Endothelial cell of umbilical vein (primary cell): Measurements from ENCODE around the gene LDHAL6B. TPM values are rescaled to one million over a fixed set of nuclear protein-coding genes. Genes with fewer than 3 reads are reported as not detected.

Experiments used
- BruUV-seq: library from RNA; stranded (reverse); fragments of 400-500 nt; replicated peaks from 2 replicates; lab custom pipeline; 2021; lab: Mats Ljungman, UMichigan
- CTCF ChIA-PET: fragments of 300-600, 350-600 bp; sonication (Branson Sonifier 250); formaldehyde crosslinking; loops from one replicate; lab custom pipeline; 2021; ENCODE audit warnings: antibody characterized with exemption, inconsistent platforms; lab: Charles Lee
- POLR2A ChIA-PET: fragments of 300-600, 350-600 bp; sonication (Branson Sonifier 250); formaldehyde crosslinking; loops from one replicate; lab custom pipeline; 2021; ENCODE audit warnings: antibody characterized with exemption, inconsistent platforms; lab: Charles Lee
- DNase-seq: peaks from one replicate; pipeline ENCODE4 v3.0.0-alpha.2; 2011; ENCODE audit warnings: low read depth, low spot score
- FAIRE-seq: peaks from 2 replicates; lab custom pipeline; 2011; peaks lifted over from hg19 to GRCh38; lab: Jason Lieb, UNC
- H2AFZ ChIP-seq: 2 replicates; pipeline ENCODE4 v1.6.0; 2012; ENCODE audit warnings: low read depth, low read length, control low read depth, inconsistent platforms
- H3K27ac ChIP-seq: 2 replicates; pipeline ENCODE4 v1.5.1; 2011; ENCODE audit warnings: low read depth, mild to moderate bottlenecking, control low read depth, low read length, moderate library complexity; ENCODE audit not compliant: insufficient read depth
- H3K27me3 ChIP-seq, 2 experiments: 2 replicates each; pipeline versions ENCODE4 v1.6.0 to v1.6.1; 2011; ENCODE audit warnings: low read length in 2 of 2, mixed read lengths in 1 of 2; ENCODE audit not compliant: control insufficient read depth in 2 of 2, insufficient read depth in 2 of 2
- H3K36me3 ChIP-seq, 2 experiments: 2 replicates in 1 of 2; 3 replicates in 1 of 2; pipeline ENCODE4 v1.5.1; 2011; ENCODE audit warnings: low read length in 2 of 2, mild to moderate bottlenecking in 1 of 2, moderate library complexity in 1 of 2; ENCODE audit not compliant: control insufficient read depth in 2 of 2, insufficient read depth in 2 of 2; ENCODE audit errors: extremely low read depth in 1 of 2
- H3K4me1 ChIP-seq: 3 replicates; pipeline ENCODE4 v1.5.1; 2011; ENCODE audit warnings: mild to moderate bottlenecking, low read length; ENCODE audit not compliant: control insufficient read depth, insufficient read depth; ENCODE audit errors: extremely low read depth
- H3K4me2 ChIP-seq: 2 replicates; pipeline ENCODE4 v1.6.1; 2011; ENCODE audit warnings: low read length, control low read depth, mixed read lengths; ENCODE audit not compliant: insufficient read depth
- H3K4me3 ChIP-seq, 3 experiments: fragments of 200-600 bp in 1 of 3; sonication (generic), shearing (Covaris generic) in 1 of 3; replicated peaks in 1 of 3; 2 replicates each; pipeline ENCODE4 v1.5.1; 2011 to 2016; ENCODE audit warnings: control low read depth in 3 of 3, low read length in 3 of 3, mild to moderate bottlenecking in 2 of 3, inconsistent platforms in 1 of 3, low read depth in 1 of 3, moderate library complexity in 1 of 3; ENCODE audit not compliant: insufficient read depth in 1 of 3
- H3K79me2 ChIP-seq: 2 replicates; pipeline ENCODE4 v1.6.0; 2012; ENCODE audit warnings: low read length, inconsistent platforms; ENCODE audit not compliant: control insufficient read depth, insufficient read depth
- H3K9ac ChIP-seq: replicated peaks from 2 replicates; pipeline ENCODE3; 2011; ENCODE audit warnings: low read length, control low read depth; ENCODE audit not compliant: insufficient read depth; ENCODE audit errors: extremely low read depth
- H3K9me1 ChIP-seq: replicated peaks from 3 replicates; pipeline ENCODE4 v1.6.0; 2011; ENCODE audit warnings: mild to moderate bottlenecking, low read length; ENCODE audit not compliant: control insufficient read depth, insufficient read depth; ENCODE audit errors: extremely low read depth
- H3K9me3 ChIP-seq: replicated peaks from 2 replicates; pipeline ENCODE4 v1.5.1; 2012; ENCODE audit warnings: low read length, inconsistent platforms; ENCODE audit not compliant: control insufficient read depth, insufficient read depth
- H4K20me1 ChIP-seq: replicated peaks from 2 replicates; pipeline ENCODE3; 2011; ENCODE audit warnings: mild to moderate bottlenecking, low read length; ENCODE audit not compliant: control insufficient read depth, insufficient read depth; ENCODE audit errors: extremely low read depth
- CTCF ChIP-seq, 2 donors: IDR thresholded peaks; 1 replicate in 1 of 2; 2 replicates in 1 of 2; pipeline ENCODE4 v1.5.1; 2011; ENCODE audit warnings: low read length in 2 of 2, mild to moderate bottlenecking in 2 of 2, moderate library complexity in 2 of 2, control low read depth in 1 of 2, inconsistent platforms in 1 of 2, low read depth in 1 of 2; ENCODE audit not compliant: insufficient read depth in 1 of 2; ENCODE audit errors: extremely low read depth in 1 of 2
- EZH2 ChIP-seq: IDR thresholded peaks from 2 replicates; pipeline ENCODE4 v1.6.1; 2012; ENCODE audit warnings: borderline replicate concordance, low read depth, mild to moderate bottlenecking, moderate library complexity, low read length, inconsistent platforms; ENCODE audit not compliant: severe bottlenecking
- FOS ChIP-seq: IDR thresholded peaks from 2 replicates; pipeline ENCODE4 v1.6.1; 2011; ENCODE audit warnings: mild to moderate bottlenecking, low read length, moderate library complexity, borderline replicate concordance; ENCODE audit not compliant: insufficient read depth
- GATA2 ChIP-seq: IDR thresholded peaks from 2 replicates; pipeline ENCODE4 v1.7.0; 2011; ENCODE audit warnings: low read depth, mild to moderate bottlenecking, moderate library complexity, mixed read lengths, low read length; ENCODE audit not compliant: insufficient read length, insufficient read depth
- JUN ChIP-seq: IDR thresholded peaks from 2 replicates; pipeline ENCODE4 v1.6.1; 2011; ENCODE audit warnings: borderline replicate concordance, low read depth; ENCODE audit not compliant: insufficient read length, insufficient read depth
- MAX ChIP-seq: IDR thresholded peaks from 2 replicates; pipeline ENCODE4 v1.6.1; 2011; ENCODE audit not compliant: insufficient read depth, insufficient read length
- MYC ChIP-seq: IDR thresholded peaks from one replicate; pipeline ENCODE4 v1.6.1; 2011; ENCODE audit warnings: mild to moderate bottlenecking, low read depth, low read length
- POLR2A ChIP-seq: IDR thresholded peaks from 2 replicates; pipeline ENCODE4 v1.6.1; 2012; ENCODE audit warnings: low read depth, mild to moderate bottlenecking, control low read depth, low read length
- POLR2AphosphoS5 ChIP-seq: IDR thresholded peaks from 2 replicates; pipeline ENCODE4 v1.6.1; 2012; ENCODE audit warnings: low read depth, mild to moderate bottlenecking, control low read depth, low read length, moderate library complexity; ENCODE audit not compliant: insufficient read depth
- dilution Hi-C: fragments of 300-500 bp; cut with MboI; formaldehyde crosslinking; loops from one replicate; pipeline ENCODE4 v1.15.0; 2019; ENCODE audit warnings: low sequenced_read_pairs; ENCODE audit not compliant: extremely low pct_ligation_motif_present
- intact Hi-C: fragments of 100-400 bp; cut with micrococcal nuclease; formaldehyde crosslinking; loops from one replicate; pipeline ENCODE4 v1.10.0; 2022
- polyA plus RNA-seq, 4 experiments: library from polyadenylated mRNA; depleted of rRNA in 3 of 4; stranded (reverse) in 3 of 4; unstranded in 1 of 4; fragments of >200 nt; gene quantifications; 2 replicates each; pipeline versions ENCODE4 v1.2.1 to v1.2.3, GENCODE V29; 2011 to 2012; ENCODE audit warnings: missing spikeins in 1 of 4
- total RNA-seq: library from RNA; stranded (reverse); gene quantifications from 2 replicates; pipeline ENCODE4 v1.2.3, GENCODE V29; 2021

The LDHAL6B gene
- total and polyA plus RNA-seq, 2 donors (not counting 3 experiments of a cell fraction or from before 2014, with no cell fraction given), result not detected

GRCh38 chr15:59236394-59236793 lies 29.8 kb downstream of the LDHAL6B start:
- H3K79me2 ChIP-seq, result peaks cover 13% of the 10 kb centered on the region
- BruUV-seq, result no TSS peak

More at GRCh38 chr15:59236394-59236793, 29.8 kb downstream of the LDHAL6B start:
- FAIRE-seq (no peak), DNase-seq (no peak)
- ChIA-PET POLR2A (interaction anchor here (0.7 kb wide), 1 partner anchor 64 kb away, joined by 3 read pairs; no protein-coding TSS in a partner anchor), CTCF (no interaction called here)
- peaks cover 0 to under 1% of the 10 kb centered on the region in 2 experiments for H3K36me3 ChIP-seq
- no peak overlapping the region for H3K4me3 ChIP-seq
- H4K20me1 ChIP-seq, result no peaks in the 10 kb centered on the region
- H3K27me3 ChIP-seq, result no peaks in the 10 kb centered on the region
- TF ChIP-seq CTCF (IDR thresholded peaks at IDR 0.05; ENCODE audit: extremely low read depth in 1 of 2, insufficient read depth in 1 of 2, low read depth in 1 of 2, low read length in 2 of 2) (no peak), POLR2AphosphoS5 (no peak), MYC (no peak), JUN (no peak), EZH2 (no peak), FOS (no peak), POLR2A (no peak), GATA2 (no peak), MAX (no peak)
- intact Hi-C loops (no loop called here), dilution Hi-C loops (no loop called here)
- H2AFZ ChIP-seq, result no peak overlapping the region
- H3K9me3 ChIP-seq, result no peaks in the 10 kb centered on the region
- H3K4me1 ChIP-seq, result peaks cover 39% of the 10 kb centered on the region
- no peaks in the 10 kb centered on the region for H3K9me1 ChIP-seq
- H3K9ac ChIP-seq, result peak overlapping the region; percentile 64
- no peak overlapping the region for H3K4me2 ChIP-seq
- peak overlapping the region; percentile 92 for H3K27ac ChIP-seq
